H9 (cell line): ENCODE results near the gene NPTN. TPM values are rescaled to one million over a fixed set of nuclear protein-coding genes. Genes with fewer than 3 reads are reported as not detected.

Experiments
- DNase-seq: peaks from one replicate; pipeline ENCODE4 v3.0.0-alpha.2; 2017
- H2AFZ ChIP-seq: one replicate; pipeline ENCODE4 v1.6.1; 2013; ENCODE audit warnings: mild to moderate bottlenecking, low read length, control low read depth, moderate library complexity
- H2AK5ac ChIP-seq: 2 replicates; pipeline ENCODE4 v1.6.1; 2013; ENCODE audit warnings: low read length, control low read depth, mixed read lengths; ENCODE audit not compliant: insufficient read length
- H2BK120ac ChIP-seq: one replicate; pipeline ENCODE4 v1.6.1; 2013; ENCODE audit warnings: low read depth, mild to moderate bottlenecking, low read length, control low read depth, inconsistent platforms; ENCODE audit not compliant: poor library complexity, severe bottlenecking
- H2BK12ac ChIP-seq: 2 replicates; pipeline ENCODE4 v1.6.1; 2013; ENCODE audit warnings: low read length, control low read depth, mixed read lengths, low read depth; ENCODE audit not compliant: insufficient read length
- H2BK15ac ChIP-seq: 2 replicates; pipeline ENCODE4 v1.6.1; 2013; ENCODE audit warnings: low read depth, low read length, control low read depth
- H2BK20ac ChIP-seq: one replicate; pipeline ENCODE4 v1.6.1; 2013; ENCODE audit warnings: low read depth, mild to moderate bottlenecking, low read length, control low read depth, inconsistent platforms; ENCODE audit not compliant: poor library complexity, severe bottlenecking
- H2BK5ac ChIP-seq: 2 replicates; pipeline ENCODE4 v1.6.1; 2013; ENCODE audit warnings: low read length, control low read depth, mixed read lengths; ENCODE audit not compliant: insufficient read length
- H3K14ac ChIP-seq: 2 replicates; pipeline ENCODE4 v1.6.1; 2013; ENCODE audit warnings: low read length, control low read depth; ENCODE audit not compliant: insufficient read depth
- H3K18ac ChIP-seq: 2 replicates; pipeline ENCODE4 v1.6.1; 2013; ENCODE audit warnings: low read depth, mild to moderate bottlenecking, mixed read lengths, low read length, control low read depth; ENCODE audit not compliant: insufficient read length
- H3K23ac ChIP-seq: 2 replicates; pipeline ENCODE4 v1.6.1; 2013; ENCODE audit warnings: low read length, control low read depth, mixed read lengths, low read depth; ENCODE audit not compliant: insufficient read length
- H3K23me2 ChIP-seq: 2 replicates; pipeline ENCODE4 v1.6.1; 2013; ENCODE audit warnings: low read depth, mild to moderate bottlenecking, mixed read lengths, low read length, control low read depth; ENCODE audit not compliant: insufficient read length, poor library complexity, severe bottlenecking
- H3K27ac ChIP-seq: 2 replicates; pipeline ENCODE4 v1.5.1; 2013; ENCODE audit warnings: low read length, control low read depth, mixed read lengths, low read depth; ENCODE audit not compliant: insufficient read length
- H3K27me3 ChIP-seq: 2 replicates; pipeline ENCODE4 v1.6.1; 2013; ENCODE audit warnings: low read length, control low read depth, inconsistent platforms; ENCODE audit not compliant: insufficient read depth
- H3K4ac ChIP-seq: 2 replicates; pipeline ENCODE4 v1.6.1; 2013; ENCODE audit warnings: low read depth, mild to moderate bottlenecking, control low read depth, inconsistent platforms, low read length, moderate library complexity
- H3K4me1 ChIP-seq: 2 replicates; pipeline ENCODE4 v1.6.1; 2013; ENCODE audit warnings: low read length, control low read depth, inconsistent platforms; ENCODE audit not compliant: insufficient read depth
- H3K4me2 ChIP-seq: 2 replicates; pipeline ENCODE4 v1.6.1; 2013; ENCODE audit warnings: low read length, control low read depth, mixed read lengths; ENCODE audit not compliant: insufficient read length, insufficient read depth
- H3K56ac ChIP-seq: 2 replicates; pipeline ENCODE4 v1.6.1; 2013; ENCODE audit warnings: low read depth, mild to moderate bottlenecking, mixed read lengths, low read length, control low read depth; ENCODE audit not compliant: insufficient read length
- H3K79me1 ChIP-seq: 2 replicates; pipeline ENCODE4 v1.6.1; 2013; ENCODE audit warnings: low read depth, mild to moderate bottlenecking, moderate library complexity, low read length, control low read depth, inconsistent platforms; ENCODE audit not compliant: insufficient read depth, poor library complexity, severe bottlenecking
- H3K79me2 ChIP-seq: 2 replicates; pipeline ENCODE4 v1.6.1; 2013; ENCODE audit warnings: low read length, control low read depth, inconsistent platforms; ENCODE audit not compliant: insufficient read depth
- H3K9ac ChIP-seq: 2 replicates; pipeline ENCODE4 v1.6.1; 2013; ENCODE audit warnings: low read length, control low read depth, mixed read lengths; ENCODE audit not compliant: insufficient read length; ENCODE audit errors: extremely low read depth
- H3K9me3 ChIP-seq: one replicate; pipeline ENCODE4 v1.6.1; 2013; ENCODE audit warnings: low read depth, low read length, inconsistent platforms; ENCODE audit not compliant: control insufficient read depth
- H3T11ph ChIP-seq: one replicate; pipeline ENCODE4 v1.6.1; 2013; ENCODE audit warnings: mild to moderate bottlenecking, low read length, control low read depth, inconsistent platforms
- H4K20me1 ChIP-seq: one replicate; pipeline ENCODE4 v1.6.1; 2013; ENCODE audit not compliant: control insufficient read depth, insufficient read length, insufficient read depth
- H4K5ac ChIP-seq: 2 replicates; pipeline ENCODE4 v1.6.1; 2013; ENCODE audit warnings: low read depth, mild to moderate bottlenecking, mixed read lengths, low read length, control low read depth; ENCODE audit not compliant: insufficient read length
- H4K8ac ChIP-seq: replicated peaks from 2 replicates; pipeline ENCODE4 v1.6.1; 2013; ENCODE audit warnings: low read length, control low read depth, mixed read lengths, low read depth; ENCODE audit not compliant: insufficient read length
- H4K91ac ChIP-seq: 2 replicates; pipeline ENCODE4 v1.6.1; 2013; ENCODE audit warnings: low read depth, mild to moderate bottlenecking, moderate library complexity, mixed read lengths, low read length, control low read depth; ENCODE audit not compliant: insufficient read length
- H3K27ac Mint-ChIP-seq, 3 experiments: 2 replicates in 2 of 3; 3 replicates in 1 of 3; pipeline ENCODE4 v1.8.0; 2020 to 2021; ENCODE audit warnings: mixed read lengths in 3 of 3, mild to moderate bottlenecking in 1 of 3, moderate library complexity in 1 of 3
- H3K27me3 Mint-ChIP-seq: 2 replicates; pipeline ENCODE4 v1.8.0; 2021; ENCODE audit warnings: low read depth, mild to moderate bottlenecking, moderate library complexity, mixed read lengths
- H3K36me3 Mint-ChIP-seq, 3 experiments: 2 replicates in 2 of 3; 3 replicates in 1 of 3; pipeline ENCODE4 v1.8.0; 2020 to 2021; ENCODE audit warnings: low read depth in 3 of 3, mixed read lengths in 3 of 3; ENCODE audit not compliant: insufficient read depth in 1 of 3
- H3K4me1 Mint-ChIP-seq, 2 experiments: 2 replicates each; pipeline ENCODE4 v1.8.0; 2020; ENCODE audit warnings: mixed read lengths in 2 of 2
- H3K4me3 Mint-ChIP-seq, 2 experiments: 2 replicates in 1 of 2; 3 replicates in 1 of 2; pipeline ENCODE4 v1.8.0; 2020 to 2021; ENCODE audit warnings: mild to moderate bottlenecking in 2 of 2, mixed read lengths in 2 of 2, moderate library complexity in 1 of 2
- H3K9me3 Mint-ChIP-seq, 2 experiments: 2 replicates in 1 of 2; 3 replicates in 1 of 2; pipeline ENCODE4 v1.8.0; 2020; ENCODE audit warnings: mild to moderate bottlenecking in 2 of 2, mixed read lengths in 2 of 2, moderate library complexity in 1 of 2
- WGBS: extraction: QIAGEN DNeasy Blood & Tissue Kit; methylation state at CpG from one replicate; pipeline ENCODE4 v1.1.7; 2013; ENCODE audit warnings: missing lambda C conversion rate, low lambda C conversion rate, mixed read lengths; ENCODE audit not compliant: insufficient read length; ENCODE audit errors: extremely low coverage; 5-methylcytosine and 5-hydroxymethylcytosine counted together
- total RNA-seq: library from RNA; stranded (reverse); gene quantifications from 2 replicates; pipeline ENCODE4 v1.2.1, GENCODE V29; 2021
- TF ChIP-seq, protein P1 (sequence below): fragments of 200-600 bp; sonication (generic); conservative IDR thresholded peaks from 3 replicates; pipeline ENCODE4 v1.8.0; 2021; ENCODE audit warnings: antibody characterized with exemption, mild to moderate bottlenecking

Gene NPTN
- total RNA-seq, 1 experiment from 2014 or later = 89.1 TPM

DNA sequence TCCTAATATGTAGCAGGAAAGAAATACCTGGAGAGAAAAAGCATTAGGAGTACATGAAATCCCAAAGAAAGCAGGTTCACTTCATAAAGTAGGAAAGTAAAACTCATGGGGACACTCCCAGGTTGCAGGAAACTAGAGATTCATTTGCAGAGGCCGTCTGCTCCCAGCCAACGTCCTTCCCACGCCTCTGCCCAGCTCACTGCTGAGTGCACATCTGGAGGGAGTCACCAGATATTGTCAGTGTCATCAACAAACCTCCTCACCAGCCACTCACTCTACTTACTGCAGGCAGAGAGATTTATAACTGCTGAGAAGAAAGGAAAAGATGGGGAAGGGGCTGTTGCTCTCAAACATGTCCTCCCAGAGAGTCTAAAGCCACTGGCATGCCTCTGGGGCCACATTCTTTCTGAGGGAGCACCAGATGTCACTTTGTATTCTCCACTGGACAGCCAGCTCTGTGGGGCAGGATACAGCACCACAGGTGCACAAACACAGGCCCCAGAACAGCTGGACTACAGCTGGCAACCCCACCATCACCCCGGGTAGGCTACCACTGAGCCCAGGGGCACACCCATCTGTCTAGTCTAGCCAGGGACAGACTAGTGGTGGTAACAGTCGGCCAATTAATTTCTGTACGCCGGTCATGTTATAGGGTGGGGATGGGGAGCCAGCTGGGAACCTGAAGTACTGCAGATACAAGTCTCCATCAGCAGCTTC lies 64.5 kb downstream of the NPTN start:
- Histone ChIP-seq H4K8ac (no peak overlapping the region), H2BK15ac (no peak overlapping the region), H3K27me3 (no peaks in the 10 kb centered on the region), H4K5ac (no peak overlapping the region), H4K20me1 (no peaks in the 10 kb centered on the region), H3K56ac (no peak overlapping the region), H3K9ac (no peak overlapping the region), H2AFZ (no peak overlapping the region), H3K27ac (no peak overlapping the region), H3K14ac (no peak overlapping the region), H2BK12ac (no peak overlapping the region), H3K4me2 (no peak overlapping the region), H3K23me2 (no peaks in the 10 kb centered on the region), H3T11ph (no peak overlapping the region), H4K91ac (no peak overlapping the region), H2BK20ac (no peak overlapping the region), H3K4me1 (no peaks in the 10 kb centered on the region), H3K18ac (no peak overlapping the region), H3K79me2 (no peaks in the 10 kb centered on the region; the same call in 1 of the 2 replicates), H3K23ac (no peak overlapping the region), H2BK120ac (no peak overlapping the region), H3K79me1 (no peaks in the 10 kb centered on the region), H2BK5ac (no peak overlapping the region), H2AK5ac (no peak overlapping the region), H3K4ac (no peak overlapping the region), H3K9me3 (no peaks in the 10 kb centered on the region)
- no CpG with 5 or more reads among the region's 7 CpGs for WGBS
- peaks cover 11 to 75% (median 45%) of the 10 kb centered on the region in 3 experiments; a peak in 6 of 7 replicates for H3K36me3 Mint-ChIP-seq
- H3K27ac Mint-ChIP-seq = no peak overlapping the region
- no peak overlapping the region for H3K4me3 Mint-ChIP-seq
- no peaks in the 10 kb centered on the region for H3K9me3 Mint-ChIP-seq
- no peaks in the 10 kb centered on the region for H3K27me3 Mint-ChIP-seq
- H3K4me1 Mint-ChIP-seq = no peaks in the 10 kb centered on the region
- TF ChIP-seq, protein P1, sequence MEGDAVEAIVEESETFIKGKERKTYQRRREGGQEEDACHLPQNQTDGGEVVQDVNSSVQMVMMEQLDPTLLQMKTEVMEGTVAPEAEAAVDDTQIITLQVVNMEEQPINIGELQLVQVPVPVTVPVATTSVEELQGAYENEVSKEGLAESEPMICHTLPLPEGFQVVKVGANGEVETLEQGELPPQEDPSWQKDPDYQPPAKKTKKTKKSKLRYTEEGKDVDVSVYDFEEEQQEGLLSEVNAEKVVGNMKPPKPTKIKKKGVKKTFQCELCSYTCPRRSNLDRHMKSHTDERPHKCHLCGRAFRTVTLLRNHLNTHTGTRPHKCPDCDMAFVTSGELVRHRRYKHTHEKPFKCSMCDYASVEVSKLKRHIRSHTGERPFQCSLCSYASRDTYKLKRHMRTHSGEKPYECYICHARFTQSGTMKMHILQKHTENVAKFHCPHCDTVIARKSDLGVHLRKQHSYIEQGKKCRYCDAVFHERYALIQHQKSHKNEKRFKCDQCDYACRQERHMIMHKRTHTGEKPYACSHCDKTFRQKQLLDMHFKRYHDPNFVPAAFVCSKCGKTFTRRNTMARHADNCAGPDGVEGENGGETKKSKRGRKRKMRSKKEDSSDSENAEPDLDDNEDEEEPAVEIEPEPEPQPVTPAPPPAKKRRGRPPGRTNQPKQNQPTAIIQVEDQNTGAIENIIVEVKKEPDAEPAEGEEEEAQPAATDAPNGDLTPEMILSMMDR = no peak
- DNase-seq = no peak
